BE2C (cell line): ENCODE data around the gene COL1A1.

Experiments
- DNase-seq: peaks from one replicate; pipeline ENCODE4 v3.0.0-alpha.2; 2020
- H3K27me3 ChIP-seq: fragments of 250-450 bp; sonication (Bioruptor Pico); 2 replicates; pipeline ENCODE4 v1.5.1; 2020; ENCODE audit warnings: mild to moderate bottlenecking
- H3K36me3 ChIP-seq: fragments of 250-450 bp; sonication (Bioruptor Pico); 2 replicates; pipeline ENCODE4 v1.5.1; 2020; ENCODE audit warnings: mild to moderate bottlenecking
- H3K4me1 ChIP-seq: fragments of 250-450 bp; sonication (Bioruptor Pico); 2 replicates; pipeline ENCODE4 v1.5.1; 2020
- H3K4me3 ChIP-seq: 2 replicates; pipeline ENCODE4 v1.5.1; 2011; ENCODE audit warnings: low read depth, low read length
- H3K9me3 ChIP-seq: fragments of 250-450 bp; sonication (Bioruptor Pico); 2 replicates; pipeline ENCODE4 v1.5.1; 2020
- CTCF ChIP-seq: IDR thresholded peaks from 2 replicates; pipeline ENCODE4 v1.5.1; 2012; ENCODE audit warnings: mild to moderate bottlenecking, low read depth, low read length

COL1A1 gene

GRCh38 chr17:50177983-50178834 lies 23.2 kb downstream of the COL1A1 start:
- no peaks in the 10 kb centered on the region for H3K27me3 ChIP-seq
- peak; percentile 73 for TF ChIP-seq CTCF
- H3K9me3 ChIP-seq: no peaks in the 10 kb centered on the region
- H3K4me1 ChIP-seq: peaks cover 3% of the 10 kb centered on the region
- H3K4me3 ChIP-seq: peak overlapping the region; percentile 47
- no peaks in the 10 kb centered on the region for H3K36me3 ChIP-seq
- peak; percentile 86 for DNase-seq

GRCh38 chr17:50177476-50177875 lies 24.0 kb downstream of the COL1A1 start:
- TF ChIP-seq CTCF: no peak
- no peak for DNase-seq
- Histone ChIP-seq H3K27me3 (no peaks in the 10 kb centered on the region), H3K9me3 (no peaks in the 10 kb centered on the region), H3K4me3 (peak overlapping the region; percentile 47), H3K4me1 (peaks cover 3% of the 10 kb centered on the region), H3K36me3 (no peaks in the 10 kb centered on the region)

- H3K36me3 ChIP-seq: no peaks in the 10 kb centered on the region
- H3K4me3 ChIP-seq: no peak overlapping the region
- no peak for DNase-seq
- no peaks in the 10 kb centered on the region for H3K9me3 ChIP-seq
- no peak for TF ChIP-seq CTCF
- H3K4me1 ChIP-seq: peaks cover 3% of the 10 kb centered on the region
- H3K27me3 ChIP-seq: no peaks in the 10 kb centered on the region
Observed at GRCh38 chr17:50176559-50177357, 24.7 kb downstream of the COL1A1 start.

- no peak for DNase-seq
- TF ChIP-seq CTCF: no peak
- Histone ChIP-seq H3K27me3 (no peaks in the 10 kb centered on the region), H3K9me3 (no peaks in the 10 kb centered on the region), H3K4me1 (peaks cover 3% of the 10 kb centered on the region), H3K4me3 (no peak overlapping the region), H3K36me3 (no peaks in the 10 kb centered on the region)
Observed at GRCh38 chr17:50175035-50175807, 26.2 kb downstream of the COL1A1 start.

- no peak for TF ChIP-seq CTCF
Observed at GRCh38 chr17:50174444-50174843, 27.0 kb downstream of the COL1A1 start.

More at GRCh38 chr17:50174444-50174843, 27.0 kb downstream of the COL1A1 start:
- no peaks in the 10 kb centered on the region for H3K36me3 ChIP-seq
- no peak for DNase-seq
- H3K27me3 ChIP-seq: no peaks in the 10 kb centered on the region
- peaks cover 3% of the 10 kb centered on the region for H3K4me1 ChIP-seq
- no peak overlapping the region for H3K4me3 ChIP-seq
- H3K9me3 ChIP-seq: no peaks in the 10 kb centered on the region
